ENCODE data around the gene BTF3. TPM values are rescaled to one million over a fixed set of nuclear protein-coding genes. Genes with fewer than 3 reads are reported as not detected.
A peak's percentile ranks its signal among the peaks of the same experiment; 100 is the strongest.

BTF3 gene
- total and polyA plus RNA-seq, 2 experiments from 2014 or later, result 506 to 1,148 TPM

- Mint-ChIP-seq H3K27me3 (ENCODE audit: insufficient read depth, low read depth, poor library complexity) (peaks cover 2% of the 10 kb centered on the region), H3K27ac (peak overlapping the region; percentile 77; the same call in 1 of the 2 replicates), H3K4me1 (peaks cover 13% of the 10 kb centered on the region), H3K9me3 (no peaks in the 10 kb centered on the region), H3K4me3 (no peak overlapping the region), H3K36me3 (ENCODE audit: low read depth) (peaks cover 50% of the 10 kb centered on the region)
- H3K4me3 ChIP-seq, result no peak overlapping the region
- peaks cover 4% of the 10 kb centered on the region for H3K4me1 ChIP-seq (ENCODE audit: insufficient read depth)
- no peak for TF ChIP-seq NANOG (IDR thresholded peaks at IDR 0.05; ENCODE audit: borderline replicate concordance)
- no peak for TF ChIP-seq ZNF331 (CRISPR knock-in tag; IDR thresholded peaks at IDR 0.05; ENCODE audit: low read depth)
- no peak for TF ChIP-seq ZNF114 (CRISPR knock-in tag; IDR thresholded peaks at IDR 0.05)
- TF ChIP-seq EZH2 (IDR thresholded peaks at IDR 0.05; ENCODE audit: low read depth, unreplicated experiment), result no peak
- TF ChIP-seq STAT1 (IDR thresholded peaks at IDR 0.05; ENCODE audit: unreplicated experiment), result no peak
- no peak for TF ChIP-seq EZH2phosphoT487 (IDR thresholded peaks at IDR 0.05; ENCODE audit: unreplicated experiment)
- TF ChIP-seq ZNF462 (CRISPR knock-in tag; IDR thresholded peaks at IDR 0.05), result no peak
- no peak for TF ChIP-seq ETS1 (IDR thresholded peaks at IDR 0.05)
- no peak for TF ChIP-seq POLR2AphosphoS5 (IDR thresholded peaks at IDR 0.05; ENCODE audit: low read depth)
- TF ChIP-seq REST (IDR thresholded peaks at IDR 0.05; ENCODE audit: unreplicated experiment), result no peak
- TF ChIP-seq CTCF (conservative IDR thresholded peaks at IDR 0.05; ENCODE audit: low read depth in 2 of 2), result no peak
- no peak for TF ChIP-seq CREB1 (CRISPR knock-in tag; IDR thresholded peaks at IDR 0.05; ENCODE audit: low read depth)
- TF ChIP-seq JUNB (IDR thresholded peaks at IDR 0.05; ENCODE audit: unreplicated experiment), result no peak
- no peak for ATAC-seq
- H3K36me3 ChIP-seq (ENCODE audit: insufficient read depth), result peaks cover 32% of the 10 kb centered on the region
- H3K27ac ChIP-seq (ENCODE audit: low read depth), result no peak overlapping the region
- no peak for DNase-seq (ENCODE audit: low spot score)
- no peak overlapping the region for H2AFZ ChIP-seq
- H3K4me2 ChIP-seq, result no peak overlapping the region
- H3K27me3 ChIP-seq (ENCODE audit: insufficient read depth), result no peaks in the 10 kb centered on the region
- H3F3A ChIP-seq (replicated peaks; ENCODE audit: low read depth), result peaks cover 9% of the 10 kb centered on the region; the same call in 1 of the 2 replicates
- no peaks in the 10 kb centered on the region for H3K9me2 ChIP-seq (ENCODE audit: insufficient read depth)
- H3K79me2 ChIP-seq (replicated peaks; ENCODE audit: insufficient read depth), result peaks cover 3% of the 10 kb centered on the region
- peaks cover 12% of the 10 kb centered on the region for H4K20me1 ChIP-seq (replicated peaks; ENCODE audit: insufficient read depth)
Observed at GRCh38 chr5:73507062-73507461, 8.8 kb downstream of the BTF3 start.
